Mesenchymal stem cell (in vitro differentiated cells and primary cell): ENCODE results near the gene NR3C2.
A peak's percentile ranks its signal among the peaks of the same experiment; 100 is the strongest.

ENCODE experiments used
- DNase-seq: peaks from one replicate; pipeline ENCODE4 v3.0.0-alpha.2; 2013
- H2AFZ ChIP-seq: one replicate; pipeline ENCODE4 v1.6.1; 2013; ENCODE audit warnings: low read depth, mild to moderate bottlenecking, control low read depth, inconsistent platforms, low read length, moderate library complexity
- H2AK5ac ChIP-seq: 2 replicates; pipeline ENCODE4 v1.6.1; 2013; ENCODE audit warnings: low read length, moderate library complexity, mild to moderate bottlenecking, inconsistent platforms; ENCODE audit not compliant: severe bottlenecking
- H2BK120ac ChIP-seq: one replicate; pipeline ENCODE4 v1.6.1; 2013; ENCODE audit warnings: low read depth, mild to moderate bottlenecking, inconsistent platforms, low read length, moderate library complexity
- H2BK12ac ChIP-seq, 2 experiments: one replicate each; pipeline ENCODE4 v1.6.1; 2013; ENCODE audit warnings: inconsistent platforms in 2 of 2, low read length in 2 of 2, mild to moderate bottlenecking in 2 of 2, moderate library complexity in 2 of 2, control low read depth in 1 of 2
- H2BK15ac ChIP-seq: one replicate; pipeline ENCODE4 v1.6.1; 2013; ENCODE audit warnings: mild to moderate bottlenecking, low read depth, inconsistent platforms; ENCODE audit not compliant: poor library complexity, severe bottlenecking
- H2BK5ac ChIP-seq: 2 replicates; pipeline ENCODE4 v1.6.1; 2013; ENCODE audit warnings: low read depth, mild to moderate bottlenecking, low read length, control low read depth, inconsistent platforms; ENCODE audit not compliant: poor library complexity, severe bottlenecking
- H3K14ac ChIP-seq, 2 experiments: one replicate each; pipeline ENCODE4 v1.6.1; 2013; ENCODE audit warnings: inconsistent platforms in 2 of 2, low read length in 2 of 2, control low read depth in 1 of 2, mild to moderate bottlenecking in 1 of 2, moderate library complexity in 1 of 2
- H3K18ac ChIP-seq, 2 experiments: one replicate each; pipeline ENCODE4 v1.6.1; 2013; ENCODE audit warnings: inconsistent platforms in 2 of 2, low read length in 2 of 2, control low read depth in 1 of 2, low read depth in 1 of 2, mild to moderate bottlenecking in 1 of 2
- H3K23ac ChIP-seq, 2 experiments: one replicate each; pipeline ENCODE4 v1.6.1; 2013; ENCODE audit warnings: inconsistent platforms in 2 of 2, low read length in 2 of 2, mild to moderate bottlenecking in 2 of 2, moderate library complexity in 2 of 2, control low read depth in 1 of 2
- H3K27ac ChIP-seq: 2 replicates; pipeline ENCODE4 v1.5.1; 2013; ENCODE audit warnings: mild to moderate bottlenecking, moderate library complexity, low read length, control low read depth, inconsistent platforms; ENCODE audit not compliant: poor library complexity, severe bottlenecking
- H3K27me3 ChIP-seq, 2 experiments: 2 replicates each; pipeline versions ENCODE4 v1.6.1 to v1.7.0; 2013; ENCODE audit warnings: low read length in 2 of 2, mild to moderate bottlenecking in 2 of 2, moderate library complexity in 2 of 2, control low read depth in 1 of 2, inconsistent platforms in 1 of 2; ENCODE audit not compliant: control insufficient read depth in 1 of 2, insufficient read depth in 1 of 2
- H3K36me3 ChIP-seq, 2 experiments: 2 replicates each; pipeline versions ENCODE4 v1.6.1 to v1.7.0; 2013; ENCODE audit warnings: low read length in 2 of 2, control low read depth in 1 of 2, inconsistent platforms in 1 of 2, low read depth in 1 of 2, mild to moderate bottlenecking in 1 of 2; ENCODE audit not compliant: insufficient read depth in 2 of 2, control insufficient read depth in 1 of 2
- H3K4ac ChIP-seq, 2 experiments: one replicate each; pipeline ENCODE4 v1.6.1; 2013; ENCODE audit warnings: inconsistent platforms in 2 of 2, low read length in 2 of 2, mild to moderate bottlenecking in 2 of 2, moderate library complexity in 2 of 2, control low read depth in 1 of 2, low read depth in 1 of 2
- H3K4me1 ChIP-seq: 2 replicates; pipeline ENCODE4 v1.6.1; 2013; ENCODE audit warnings: low read depth, low read length, control low read depth; ENCODE audit not compliant: control insufficient read depth, insufficient read depth
- H3K4me2 ChIP-seq: 2 replicates; pipeline ENCODE4 v1.6.1; 2013; ENCODE audit warnings: low read length, mild to moderate bottlenecking, inconsistent platforms; ENCODE audit not compliant: poor library complexity, severe bottlenecking
- H3K4me3 ChIP-seq, 2 experiments: 2 replicates each; pipeline versions ENCODE4 v1.5.1 to v1.7.0; 2013; ENCODE audit warnings: low read length in 2 of 2, mild to moderate bottlenecking in 2 of 2, control low read depth in 1 of 2, low read depth in 1 of 2; ENCODE audit not compliant: insufficient read depth in 1 of 2
- H3K79me1 ChIP-seq: replicated peaks from 2 replicates; pipeline ENCODE4 v1.6.1; 2013; ENCODE audit warnings: mild to moderate bottlenecking, control low read depth, low read length, inconsistent platforms; ENCODE audit not compliant: poor library complexity, severe bottlenecking
- H3K9ac ChIP-seq: 2 replicates; pipeline ENCODE4 v1.7.0; 2013; ENCODE audit warnings: mild to moderate bottlenecking, low read length, moderate library complexity
- H3K9me3 ChIP-seq: 2 replicates; pipeline ENCODE4 v1.7.0; 2013; ENCODE audit warnings: mild to moderate bottlenecking, low read length; ENCODE audit not compliant: control insufficient read depth
- H4K8ac ChIP-seq: one replicate; pipeline ENCODE4 v1.6.1; 2013; ENCODE audit warnings: inconsistent platforms, mild to moderate bottlenecking, low read length, moderate library complexity
- H4K91ac ChIP-seq: one replicate; pipeline ENCODE4 v1.6.1; 2013; ENCODE audit warnings: mild to moderate bottlenecking, low read length, inconsistent platforms
- WGBS: methylation state at CpG from one replicate; pipeline ENCODE4 v1.1.7; 2013; ENCODE audit warnings: mixed read lengths; 5-methylcytosine and 5-hydroxymethylcytosine counted together

Gene NR3C2

GRCh38 chr4:148051403-148051802 is 390.8 kb downstream of the NR3C2 start:
- H3K23ac ChIP-seq = no peak overlapping the region
- H3K4ac ChIP-seq = no peak overlapping the region
- no peak for DNase-seq
- H2BK120ac ChIP-seq = no peak overlapping the region
- WGBS = 92% methylated on average over 4 of the region's 4 CpGs
- no peak overlapping the region for H2BK12ac ChIP-seq
- no peak overlapping the region for H3K27ac ChIP-seq
- H3K79me1 ChIP-seq = peaks cover 31% of the 10 kb centered on the region
- no peak overlapping the region for H3K9ac ChIP-seq
- H2BK5ac ChIP-seq = no peak overlapping the region
- H3K18ac ChIP-seq = no peak overlapping the region
- H3K4me3 ChIP-seq = no peak overlapping the region
- peaks cover 6 to 66% of the 10 kb centered on the region in 2 experiments for H3K36me3 ChIP-seq
- no peak overlapping the region for H4K8ac ChIP-seq
- H2BK15ac ChIP-seq = no peak overlapping the region
- no peak overlapping the region for H2AK5ac ChIP-seq
- no peaks in the 10 kb centered on the region for H3K9me3 ChIP-seq
- H2AFZ ChIP-seq = no peak overlapping the region
- peaks cover 3% of the 10 kb centered on the region for H3K4me1 ChIP-seq
- no peak overlapping the region for H4K91ac ChIP-seq
- no peaks in the 10 kb centered on the region for H3K27me3 ChIP-seq
- no peak overlapping the region for H3K4me2 ChIP-seq
- H3K14ac ChIP-seq = peak overlapping the region in 1 of 2 experiments; percentile 70

DNA sequence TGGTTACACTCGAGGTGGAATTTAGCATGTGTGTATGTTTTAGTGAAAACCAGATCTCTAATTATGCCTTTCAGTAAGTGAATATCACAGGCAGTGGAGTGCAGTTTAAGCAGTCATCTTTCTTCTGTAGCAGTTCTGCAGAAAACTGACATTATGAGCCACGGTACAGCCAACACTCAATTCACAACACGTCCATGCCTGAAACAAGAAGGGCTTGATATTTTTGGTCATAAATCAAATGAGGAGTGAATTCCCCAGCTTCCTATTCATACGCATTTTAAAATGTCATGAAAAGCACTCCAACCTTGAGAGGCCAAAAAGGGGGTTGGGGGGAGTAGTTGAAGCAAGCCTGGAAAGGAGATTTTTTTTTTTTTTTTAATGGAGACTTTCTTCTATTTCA is 393.6 kb downstream of the NR3C2 start:
- H3K36me3 ChIP-seq = peaks cover 6 to 51% of the 10 kb centered on the region in 2 experiments
- H3K9ac ChIP-seq = no peak overlapping the region
- H3K79me1 ChIP-seq = peaks cover 36% of the 10 kb centered on the region
- H3K23ac ChIP-seq = no peak overlapping the region
- peaks cover 4% of the 10 kb centered on the region for H3K4me1 ChIP-seq
- H2AK5ac ChIP-seq = no peak overlapping the region
- no peak overlapping the region for H2BK120ac ChIP-seq
- DNase-seq = no peak
- no peak overlapping the region for H3K14ac ChIP-seq
- H3K27me3 ChIP-seq = no peaks in the 10 kb centered on the region
- H4K91ac ChIP-seq = no peak overlapping the region
- H3K9me3 ChIP-seq = no peaks in the 10 kb centered on the region
- H3K4ac ChIP-seq = no peak overlapping the region
- no peak overlapping the region for H4K8ac ChIP-seq
- WGBS = 100% methylated on average over 1 of the region's 4 CpGs
- no peak overlapping the region for H2AFZ ChIP-seq
- no peak overlapping the region for H2BK15ac ChIP-seq
- no peak overlapping the region for H3K18ac ChIP-seq
- no peak overlapping the region for H2BK12ac ChIP-seq
- no peak overlapping the region for H2BK5ac ChIP-seq
- no peak overlapping the region for H3K27ac ChIP-seq
- H3K4me2 ChIP-seq = no peak overlapping the region
- no peak overlapping the region for H3K4me3 ChIP-seq

GRCh38 chr4:148044912-148045352 is 397.3 kb downstream of the NR3C2 start:
- Histone ChIP-seq H2BK15ac (no peak overlapping the region), H3K79me1 (peaks cover 33% of the 10 kb centered on the region), H3K4me2 (no peak overlapping the region), H3K14ac (no peak overlapping the region), H2BK120ac (no peak overlapping the region), H3K27ac (no peak overlapping the region), H3K27me3 (no peaks in the 10 kb centered on the region), H3K23ac (no peak overlapping the region), H3K9me3 (no peaks in the 10 kb centered on the region), H3K4me3 (no peak overlapping the region), H2BK12ac (no peak overlapping the region), H3K4me1 (peaks cover 2% of the 10 kb centered on the region), H2AK5ac (no peak overlapping the region), H3K4ac (no peak overlapping the region), H4K91ac (no peak overlapping the region), H3K18ac (no peak overlapping the region), H2AFZ (no peak overlapping the region), H2BK5ac (no peak overlapping the region), H3K9ac (no peak overlapping the region), H4K8ac (no peak overlapping the region), H3K36me3 (peaks cover 6 to 39% of the 10 kb centered on the region in 2 experiments)
- 84% methylated on average over 4 of the region's 4 CpGs for WGBS
- DNase-seq = peak; percentile 19

- H3K4ac ChIP-seq = no peak overlapping the region
- H2BK15ac ChIP-seq = no peak overlapping the region
- H3K23ac ChIP-seq = no peak overlapping the region
- no peak overlapping the region for H3K4me2 ChIP-seq
- peak overlapping the region in 1 of 2 experiments; percentile 71 for H3K14ac ChIP-seq
- no peaks in the 10 kb centered on the region for H3K9me3 ChIP-seq
- H3K18ac ChIP-seq = no peak overlapping the region
- H2AFZ ChIP-seq = no peak overlapping the region
- peaks cover 2% of the 10 kb centered on the region for H3K4me1 ChIP-seq
- H2BK5ac ChIP-seq = no peak overlapping the region
- peaks cover 6 to 37% of the 10 kb centered on the region in 2 experiments for H3K36me3 ChIP-seq
- H2BK120ac ChIP-seq = no peak overlapping the region
- 96% methylated on average over 9 of the region's 9 CpGs for WGBS
- H2AK5ac ChIP-seq = no peak overlapping the region
- H3K27me3 ChIP-seq = no peaks in the 10 kb centered on the region
- peak overlapping the region; percentile 19 for H4K8ac ChIP-seq
- no peak overlapping the region for H3K27ac ChIP-seq
- H3K4me3 ChIP-seq = no peak overlapping the region
- peaks cover 36% of the 10 kb centered on the region for H3K79me1 ChIP-seq
- peak overlapping the region in 1 of 2 experiments; percentile 57 for H2BK12ac ChIP-seq
- H4K91ac ChIP-seq = no peak overlapping the region
- H3K9ac ChIP-seq = no peak overlapping the region
- no peak for DNase-seq
These were observed 397.9 kb downstream of the NR3C2 start for GRCh38 chr4:148044089-148044911.
